HL-60/S4 treated with phorbol 12-myristate 13-acetate at 8.2 ng/mL for 4 days and 3 days (cell line): ENCODE results near the gene THAP8.

Experiments used
- in situ Hi-C: fragments of 300-500 bp; cut with MboI; formaldehyde crosslinking; loops from 2 replicates; pipeline ENCODE4 v1.15.0; 2022; ENCODE audit warnings: low sequenced_read_pairs

The THAP8 gene

GRCh38 chr19:35995048-35995993 lies 58.8 kb downstream of the THAP8 start, which contains the start of gene SDHAF1:
TSS of gene SDHAF1 (plus strand) at chr19:35995188. CDS start at chr19:35995275, 87 bp downstream.
- in situ Hi-C loops = no loop called here

GRCh38 chr19:35993923-35994598 lies 60.0 kb downstream of the THAP8 start:
- in situ Hi-C loops = no loop called here

GRCh38 chr19:35992907-35993765 lies 60.9 kb downstream of the THAP8 start:
- in situ Hi-C loops = no loop called here

- in situ Hi-C loops = no loop called here
Observed at GRCh38 chr19:35991731-35992450, 62.2 kb downstream of the THAP8 start.

GRCh38 chr19:35990771-35991730 lies 63.0 kb downstream of the THAP8 start:
- in situ Hi-C loops = no loop called here

GRCh38 chr19:35990156-35990555 lies 63.9 kb downstream of the THAP8 start:
- in situ Hi-C loops = no loop called here

- in situ Hi-C loops = no loop called here
Observed at GRCh38 chr19:35988824-35989223, 65.3 kb downstream of the THAP8 start.

- in situ Hi-C loops = no loop called here
Observed at GRCh38 chr19:35987571-35987896, 66.6 kb downstream of the THAP8 start.

GRCh38 chr19:35986664-35987570 lies 67.2 kb downstream of the THAP8 start:
- in situ Hi-C loops = no loop called here

- in situ Hi-C loops = no loop called here
Observed at GRCh38 chr19:35986111-35986510, 68.0 kb downstream of the THAP8 start.
